GM12873 (cell line): Measurements from ENCODE around the gene CDC14A.

Experiments
- TF ChIP-seq, protein P1 (sequence below): IDR thresholded peaks from 2 replicates; pipeline ENCODE4 v1.5.1; 2012; ENCODE audit warnings: low read depth, mild to moderate bottlenecking, moderate library complexity, low read length, control low read depth; ENCODE audit not compliant: insufficient read depth; ENCODE audit errors: missing control alignments

Gene CDC14A

DNA sequence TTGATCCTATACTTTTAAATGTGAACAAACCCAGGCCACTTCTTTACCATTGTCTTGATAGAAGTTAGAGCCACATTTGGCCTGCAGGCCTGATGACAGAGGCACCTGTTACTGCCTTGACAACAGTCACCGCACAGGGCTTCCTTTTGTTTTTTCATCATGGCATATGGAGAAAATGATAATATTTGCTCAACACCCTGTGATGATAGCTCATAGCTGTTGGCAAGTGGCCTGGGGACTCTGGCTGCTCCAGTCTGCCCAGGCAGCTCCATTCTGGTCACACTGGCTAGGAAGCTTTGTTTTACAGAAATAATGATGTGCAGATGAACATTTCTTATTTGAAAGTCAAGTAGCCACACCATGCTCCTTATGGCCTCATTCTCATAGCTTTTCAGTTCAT is 96.1 kb downstream of the CDC14A start:
- TF ChIP-seq, protein P1, sequence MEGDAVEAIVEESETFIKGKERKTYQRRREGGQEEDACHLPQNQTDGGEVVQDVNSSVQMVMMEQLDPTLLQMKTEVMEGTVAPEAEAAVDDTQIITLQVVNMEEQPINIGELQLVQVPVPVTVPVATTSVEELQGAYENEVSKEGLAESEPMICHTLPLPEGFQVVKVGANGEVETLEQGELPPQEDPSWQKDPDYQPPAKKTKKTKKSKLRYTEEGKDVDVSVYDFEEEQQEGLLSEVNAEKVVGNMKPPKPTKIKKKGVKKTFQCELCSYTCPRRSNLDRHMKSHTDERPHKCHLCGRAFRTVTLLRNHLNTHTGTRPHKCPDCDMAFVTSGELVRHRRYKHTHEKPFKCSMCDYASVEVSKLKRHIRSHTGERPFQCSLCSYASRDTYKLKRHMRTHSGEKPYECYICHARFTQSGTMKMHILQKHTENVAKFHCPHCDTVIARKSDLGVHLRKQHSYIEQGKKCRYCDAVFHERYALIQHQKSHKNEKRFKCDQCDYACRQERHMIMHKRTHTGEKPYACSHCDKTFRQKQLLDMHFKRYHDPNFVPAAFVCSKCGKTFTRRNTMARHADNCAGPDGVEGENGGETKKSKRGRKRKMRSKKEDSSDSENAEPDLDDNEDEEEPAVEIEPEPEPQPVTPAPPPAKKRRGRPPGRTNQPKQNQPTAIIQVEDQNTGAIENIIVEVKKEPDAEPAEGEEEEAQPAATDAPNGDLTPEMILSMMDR, result no peak

DNA sequence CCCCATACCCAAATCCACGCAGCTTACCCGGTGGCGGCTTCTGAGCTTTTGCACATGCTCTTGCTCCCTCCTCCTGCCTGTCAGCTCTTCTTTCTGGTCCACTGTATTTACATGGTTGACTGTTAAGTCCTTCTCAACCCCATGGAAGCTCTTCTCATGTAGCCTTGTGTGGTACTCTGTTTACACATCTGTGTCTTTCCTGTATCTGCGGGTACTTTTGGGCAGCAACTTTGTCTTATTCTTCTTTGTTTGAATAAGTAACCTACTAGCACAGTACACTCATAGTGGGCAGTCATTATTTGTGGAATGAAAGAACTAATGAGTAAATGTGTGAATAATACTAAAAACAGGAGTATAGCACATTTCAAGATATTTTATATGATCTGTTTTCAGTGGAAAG is 97.2 kb downstream of the CDC14A start:
- TF ChIP-seq, protein P1, result no peak

DNA sequence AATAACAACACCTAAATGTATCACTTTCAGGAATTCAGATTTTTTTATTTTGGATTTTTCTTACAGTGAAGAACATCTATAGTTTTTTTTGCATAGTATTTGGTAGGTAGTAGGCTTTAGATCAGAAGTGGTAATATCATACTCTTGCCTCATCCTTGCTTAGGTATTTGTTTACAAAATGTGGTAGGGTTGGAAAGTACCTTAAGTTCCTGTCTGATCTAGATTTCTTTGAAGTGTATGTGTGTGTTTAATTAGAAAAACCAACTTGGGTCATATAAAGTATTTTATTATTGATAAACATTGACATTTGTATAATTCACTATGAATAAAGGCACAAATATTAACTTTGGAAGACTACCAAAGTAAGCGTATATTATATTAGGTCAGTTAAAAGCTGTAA is 100.3 kb downstream of the CDC14A start:
- TF ChIP-seq, protein P1, result no peak

DNA sequence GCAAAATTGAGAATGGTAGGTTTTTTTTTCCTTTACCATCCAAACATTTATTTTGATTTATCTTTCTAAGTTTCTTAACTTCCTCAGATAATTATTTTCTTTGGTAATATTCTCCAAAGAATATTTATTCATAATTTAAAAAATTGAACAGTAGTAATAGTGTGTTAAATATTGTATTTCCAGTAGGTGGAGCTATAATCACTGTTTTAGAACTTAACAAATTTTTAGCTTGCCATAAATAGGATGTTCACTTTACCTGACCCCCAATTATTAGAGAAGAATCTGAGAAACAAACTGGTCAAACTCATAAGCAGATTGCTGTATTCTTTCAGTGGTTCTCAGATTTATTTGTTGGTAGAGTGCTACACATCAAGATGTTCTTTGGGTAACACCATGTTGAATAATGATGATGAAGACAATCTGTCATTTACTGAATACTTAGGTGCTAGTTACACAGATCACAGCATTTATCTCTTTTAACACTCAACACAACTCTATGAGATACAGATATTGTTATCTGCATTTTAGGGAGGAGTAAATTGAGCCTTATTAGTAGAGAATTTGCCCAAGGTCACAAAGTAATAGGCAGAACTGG is 103.3 kb downstream of the CDC14A start:
- TF ChIP-seq, protein P1, result peak; percentile 42

DNA sequence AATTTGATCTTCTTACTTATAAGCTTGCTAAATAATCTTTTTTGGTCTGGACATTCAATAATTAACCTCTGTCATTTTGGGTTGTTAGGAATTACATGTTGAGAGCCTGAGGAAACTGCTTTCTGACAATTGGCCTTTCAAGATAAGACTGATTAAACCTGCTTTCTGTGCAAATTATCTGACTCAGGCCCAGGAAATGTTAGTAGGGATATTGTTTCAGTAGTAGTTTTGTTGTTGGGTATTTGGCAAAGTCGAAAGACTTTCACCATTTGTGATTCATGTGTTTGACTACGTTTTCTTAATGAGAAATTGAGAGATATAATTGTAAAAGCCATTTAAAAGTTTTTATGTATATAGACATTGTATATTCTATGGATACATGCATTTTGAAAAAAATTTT is 104.6 kb downstream of the CDC14A start:
- TF ChIP-seq, protein P1, result no peak

DNA sequence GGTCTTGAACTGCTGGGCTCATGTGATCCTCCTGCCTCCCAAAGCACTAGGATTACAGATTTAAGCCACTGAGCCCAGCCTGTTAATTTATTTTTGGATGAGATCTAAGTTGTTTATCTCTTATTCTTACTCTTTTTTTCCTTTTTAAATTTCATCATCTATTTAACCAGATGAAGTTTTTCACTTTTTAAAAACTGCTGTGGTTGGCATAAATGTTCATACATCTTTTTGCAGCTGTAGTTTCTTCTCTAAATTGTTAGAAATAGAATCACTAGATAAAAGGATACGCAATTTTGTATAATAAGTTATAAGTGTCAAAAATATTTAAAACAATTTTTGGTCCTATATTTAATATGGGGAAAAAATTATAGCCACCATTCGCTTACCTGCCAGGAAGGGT is 105.4 kb downstream of the CDC14A start:
- TF ChIP-seq, protein P1, result no peak

DNA sequence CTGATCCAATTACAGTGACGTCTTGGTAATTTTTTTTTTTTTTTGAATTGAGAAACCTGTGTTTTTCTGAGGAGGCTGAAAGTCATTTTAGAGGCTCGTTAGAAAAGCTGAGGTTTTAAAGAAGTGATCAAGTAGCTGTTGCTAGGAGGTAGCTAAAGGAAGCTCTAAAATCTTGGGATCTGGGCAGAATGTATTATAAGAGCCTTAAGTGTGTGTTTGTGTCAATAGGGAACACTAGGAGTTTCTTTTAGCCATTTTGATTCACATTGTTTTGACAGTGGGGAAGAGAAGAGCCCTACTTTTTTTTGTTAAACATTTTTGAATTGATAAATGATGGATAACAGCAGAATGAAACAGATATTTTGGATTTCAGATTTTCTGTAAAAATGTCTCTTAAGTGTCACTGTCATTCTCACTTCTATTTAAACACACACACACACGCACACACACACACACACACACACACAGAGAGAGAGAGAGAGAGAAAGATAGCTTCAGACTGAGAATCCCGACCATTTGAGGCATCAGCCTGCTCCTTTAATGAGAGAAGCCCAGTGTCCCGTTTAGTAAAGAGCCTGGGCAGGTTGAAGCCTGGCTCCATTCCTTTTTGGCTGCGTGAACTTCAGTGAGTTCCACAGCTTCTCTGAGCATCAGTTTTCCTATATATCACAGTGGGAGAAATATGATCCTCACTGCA is 106.5 kb downstream of the CDC14A start:
- TF ChIP-seq, protein P1, result no peak
